Measurements from ENCODE around the gene PLEKHA7.

PLEKHA7 gene

DNA sequence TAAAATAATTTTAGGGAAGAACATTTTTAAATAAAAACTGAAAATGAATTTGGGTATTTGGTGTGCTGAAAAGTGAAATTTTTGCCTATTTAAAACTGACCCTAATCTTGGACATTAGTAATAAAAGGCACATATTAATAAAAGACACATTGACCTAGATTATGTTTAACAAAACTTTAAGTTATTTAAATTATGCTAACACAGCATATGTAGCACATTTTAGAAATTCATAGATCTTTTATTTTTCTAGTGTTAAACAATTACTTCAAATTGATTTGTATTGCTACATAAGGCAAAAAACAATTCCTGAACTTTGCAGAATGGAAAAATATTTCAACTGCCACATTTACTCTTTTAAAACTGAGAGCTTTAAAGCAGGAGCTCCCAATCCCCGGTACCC, 265.1 kb downstream of the PLEKHA7 start:
- in situ Hi-C loops (cut with HindIII; ENCODE audit: low sequenced_read_pairs): no loop called here

DNA sequence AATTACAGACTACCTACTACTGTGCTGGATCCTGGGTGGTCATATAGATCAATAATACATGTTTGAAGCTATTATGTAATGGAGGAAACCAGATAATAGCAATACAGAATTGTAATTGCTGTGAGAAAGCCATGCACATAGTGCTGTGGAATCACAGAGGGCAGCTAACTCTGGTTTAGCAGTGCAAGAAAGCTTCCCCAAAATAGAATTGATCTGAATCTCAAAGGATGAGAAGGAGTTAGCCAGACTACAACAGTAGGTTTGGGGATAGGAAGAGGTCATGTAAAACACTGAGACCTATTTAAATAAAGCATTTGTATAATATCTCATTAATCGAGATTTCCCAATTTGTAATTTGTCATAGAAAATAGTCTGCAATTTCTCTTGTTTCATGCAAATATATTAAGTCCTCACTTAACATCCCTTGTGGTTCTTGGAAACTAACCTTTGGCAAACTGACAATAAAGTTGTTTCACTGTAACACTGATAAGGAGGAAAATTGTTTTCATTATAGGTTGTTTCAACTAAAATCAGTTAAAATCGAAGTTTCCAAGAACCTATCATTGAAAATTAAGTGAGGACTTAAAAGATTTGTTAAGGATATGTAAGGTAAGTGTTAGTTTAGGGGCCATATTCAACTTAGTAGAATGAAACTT, 268.1 kb downstream of the PLEKHA7 start:
- in situ Hi-C loops (cut with HindIII; ENCODE audit: low sequenced_read_pairs): no loop called here

DNA sequence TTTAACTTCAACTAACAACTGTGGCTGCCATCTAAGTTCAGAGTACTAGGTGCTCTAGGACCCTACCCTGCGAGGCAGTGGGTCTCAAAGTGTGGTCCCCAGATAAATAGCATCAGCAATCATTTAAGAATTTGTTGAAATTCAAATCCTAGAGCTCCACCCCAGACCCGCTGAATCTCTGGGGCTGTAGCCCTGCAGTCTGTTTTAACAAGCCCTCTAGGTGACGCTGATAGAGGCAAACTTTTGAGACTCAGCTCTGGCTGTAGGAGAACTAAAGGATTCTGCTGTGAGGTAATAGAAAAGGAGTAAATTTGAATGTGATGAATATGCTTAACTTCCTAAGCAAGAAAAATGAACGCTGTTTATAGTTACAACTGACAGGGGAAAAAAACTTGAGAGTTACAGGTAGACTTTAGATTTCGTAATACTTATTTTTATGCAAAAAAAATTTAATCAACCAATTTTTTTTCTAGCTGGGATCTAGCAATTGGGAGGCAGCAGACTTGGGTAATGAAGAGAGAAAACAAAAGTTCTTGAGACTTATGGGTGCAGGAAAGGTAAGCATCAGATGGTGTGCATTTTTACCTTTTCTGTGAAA, 270.0 kb downstream of the PLEKHA7 start:
- in situ Hi-C loops (cut with HindIII; ENCODE audit: low sequenced_read_pairs): no loop called here

DNA sequence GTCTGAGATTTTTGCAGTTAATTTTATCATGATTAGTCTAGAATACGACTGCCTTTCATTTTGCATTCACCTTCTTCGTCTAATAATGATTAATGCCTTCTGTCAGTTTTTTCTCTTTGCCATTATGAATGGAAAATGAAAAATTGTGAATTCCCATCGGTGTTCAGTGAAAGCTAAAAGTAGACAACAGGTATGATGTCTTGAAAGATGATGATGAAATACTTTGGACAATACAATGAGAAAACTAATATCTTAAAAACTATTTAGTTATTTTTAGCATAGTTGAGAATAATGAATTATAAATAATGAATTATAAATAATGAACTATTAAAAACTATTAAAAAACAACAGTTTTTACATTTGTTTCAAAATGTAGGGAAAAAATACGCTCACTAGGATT, 270.7 kb downstream of the PLEKHA7 start:
- in situ Hi-C loops (cut with HindIII; ENCODE audit: low sequenced_read_pairs): no loop called here

DNA sequence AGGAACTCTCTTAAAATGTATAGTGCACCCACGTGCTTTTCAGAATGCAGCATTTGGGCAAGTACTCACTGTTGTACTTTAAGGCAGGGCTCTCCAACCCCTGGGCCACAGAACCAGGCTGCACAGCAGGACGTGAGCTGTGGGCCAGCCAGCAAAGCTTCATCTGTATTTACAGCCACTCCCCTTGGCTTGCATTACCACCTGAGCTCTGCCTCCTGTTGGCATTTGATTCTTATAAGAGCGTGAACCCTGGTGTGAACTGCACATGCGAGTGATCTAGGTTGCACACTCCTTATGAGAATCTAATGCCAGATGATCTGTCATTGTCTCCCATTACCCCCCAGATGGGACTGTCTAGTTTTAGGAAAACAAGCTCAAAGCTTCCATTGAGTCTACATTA, 272.7 kb downstream of the PLEKHA7 start:
- in situ Hi-C loops (cut with HindIII; ENCODE audit: low sequenced_read_pairs): no loop called here

DNA sequence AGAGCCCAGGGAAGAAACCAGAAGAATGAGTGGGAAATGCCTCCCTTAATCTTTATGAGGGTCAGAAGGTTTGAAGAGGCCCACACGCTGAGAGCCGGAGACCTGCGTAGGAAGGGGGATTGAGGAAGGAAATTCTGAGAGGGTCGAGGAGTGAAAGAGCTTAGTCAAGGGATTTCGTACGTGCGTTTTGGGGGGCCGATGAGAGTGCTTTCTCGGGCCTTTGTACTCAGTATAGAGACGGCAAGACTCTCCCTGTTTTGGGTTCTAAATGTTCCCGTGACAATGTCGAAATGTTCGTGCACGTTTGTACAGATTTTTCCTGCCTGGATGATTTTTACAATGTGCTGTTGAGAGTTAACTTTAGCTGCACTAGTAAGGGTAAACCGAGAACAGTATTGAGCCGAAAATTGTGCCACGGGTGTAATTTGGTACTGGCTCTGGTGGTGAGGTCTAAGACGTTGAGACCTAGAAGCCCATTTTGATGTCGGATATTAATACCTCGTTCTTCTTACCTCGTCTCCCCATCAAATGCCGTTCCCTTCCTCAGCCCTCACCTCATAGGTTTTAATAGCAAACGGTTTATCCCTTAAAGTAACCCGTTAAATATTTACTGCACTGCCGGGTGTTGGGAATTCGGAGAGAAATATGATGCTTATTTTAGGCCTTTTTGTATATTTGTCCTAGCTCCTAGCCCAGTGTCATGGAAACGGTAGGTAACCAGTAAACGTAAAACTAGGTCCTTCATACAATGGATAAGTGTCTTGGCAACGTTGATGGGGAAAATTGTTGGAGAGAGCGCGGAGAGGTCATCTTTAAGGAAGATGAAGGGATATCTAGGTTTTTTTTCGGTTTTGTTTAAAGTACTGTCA, 275.0 kb downstream of the PLEKHA7 start:
- in situ Hi-C loops (cut with HindIII; ENCODE audit: low sequenced_read_pairs): no loop called here

DNA sequence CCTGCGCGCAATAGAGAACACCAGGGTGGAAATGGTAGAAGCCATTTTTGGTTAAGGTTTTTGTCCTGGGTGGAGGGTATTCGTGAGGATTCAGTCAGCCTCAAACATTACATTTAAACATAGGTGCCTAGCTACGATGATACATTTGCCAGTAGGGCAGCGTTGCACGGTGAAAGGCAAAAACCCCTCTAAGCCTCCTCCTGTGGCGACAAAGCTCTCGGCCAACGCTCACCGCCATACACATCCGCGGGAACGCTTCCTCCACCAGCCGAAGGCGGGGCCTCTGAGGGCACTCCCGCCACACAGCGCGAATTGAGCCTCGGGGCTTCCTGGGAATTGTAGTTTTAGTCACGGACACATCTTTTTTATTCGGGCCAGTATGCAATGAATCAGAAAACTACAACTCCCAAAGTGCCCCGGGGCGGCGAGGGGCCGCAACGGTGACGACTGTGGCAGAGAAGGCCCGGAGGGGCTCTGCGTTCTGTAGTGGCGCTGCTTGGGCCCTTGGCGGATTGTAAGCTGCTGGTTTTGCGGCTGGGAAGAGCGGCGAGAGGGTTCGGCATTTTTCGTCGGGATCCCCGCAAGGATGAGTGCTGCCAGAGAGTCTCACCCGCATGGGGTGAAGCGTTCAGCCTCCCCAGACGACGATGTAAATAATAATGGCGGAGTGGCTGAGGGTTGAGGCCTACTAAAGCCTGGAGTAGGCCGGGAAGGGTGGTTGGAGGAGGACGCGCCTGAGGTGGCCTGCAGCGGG, 275.8 kb downstream of the PLEKHA7 start, which contains the start of gene C11orf58:
Gene C11orf58, plus strand, starts transcription at position 455 of the 754 bp plus-strand sequence. Its CDS starts 132 bp downstream, at position 587.
- in situ Hi-C loops (cut with HindIII; ENCODE audit: low sequenced_read_pairs): no loop called here

DNA sequence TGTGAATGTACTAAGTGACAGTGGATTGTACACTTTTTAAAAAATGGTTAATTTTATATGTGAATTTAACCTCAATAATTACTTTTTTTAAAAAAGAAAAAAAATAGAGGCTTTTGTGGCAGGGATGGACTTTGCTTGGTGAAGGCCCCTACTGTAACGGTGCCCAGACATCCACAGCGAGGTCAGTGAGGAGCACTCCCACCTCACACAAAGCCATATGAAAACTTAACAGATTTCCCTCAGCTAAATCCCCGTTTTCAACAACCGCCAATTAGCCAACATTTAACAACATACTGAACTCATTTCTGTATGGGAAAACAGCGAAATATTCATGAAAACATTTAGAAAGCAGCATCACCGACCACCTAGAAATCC, 276.4 kb downstream of the PLEKHA7 start:
- in situ Hi-C loops (cut with HindIII; ENCODE audit: low sequenced_read_pairs): no loop called here
